Subcutaneous abdominal adipose tissue (tissue), 5 donors: ENCODE data around the gene PIWIL1.

Experiments
- H3K27ac ChIP-seq: one replicate; pipeline ENCODE4 v1.7.0; 2013; ENCODE audit warnings: low read depth, mild to moderate bottlenecking, inconsistent platforms, low read length, moderate library complexity
- H3K27me3 ChIP-seq, 5 donors: one replicate each; pipeline ENCODE4 v1.7.0; 2013; ENCODE audit warnings: low read length in 5 of 5, inconsistent platforms in 1 of 5; ENCODE audit not compliant: control insufficient read depth in 5 of 5, insufficient read depth in 4 of 5
- H3K36me3 ChIP-seq, 5 donors: one replicate each; pipeline ENCODE4 v1.7.0; 2013; ENCODE audit warnings: low read length in 5 of 5; ENCODE audit not compliant: control insufficient read depth in 5 of 5, insufficient read depth in 5 of 5
- H3K4me1 ChIP-seq, 5 donors: one replicate each; pipeline ENCODE4 v1.7.0; 2013; ENCODE audit warnings: low read length in 5 of 5, mild to moderate bottlenecking in 3 of 5, moderate library complexity in 1 of 5; ENCODE audit not compliant: control insufficient read depth in 5 of 5, insufficient read depth in 5 of 5
- H3K4me3 ChIP-seq, 5 donors: one replicate each; pipeline ENCODE4 v1.7.0; 2013; ENCODE audit warnings: low read length in 5 of 5, low read depth in 1 of 5
- H3K9ac ChIP-seq, 5 donors: one replicate each; pipeline ENCODE4 v1.7.0; 2013; ENCODE audit warnings: low read length in 5 of 5, mild to moderate bottlenecking in 4 of 5, moderate library complexity in 3 of 5
- H3K9me3 ChIP-seq, 5 donors: one replicate each; pipeline ENCODE4 v1.7.0; 2013; ENCODE audit warnings: low read length in 5 of 5; ENCODE audit not compliant: control insufficient read depth in 5 of 5
- donor health status: healthy.
- donor health status: healthy.
- donor health status: healthy.
- donor health status: healthy.
- donor health status: healthy.

The PIWIL1 gene

GRCh38 chr12:130303781-130304180, 33.9 kb upstream of the PIWIL1 start:
- Histone ChIP-seq H3K9ac (no peak overlapping the region), H3K4me3 (no peak overlapping the region), H3K36me3 (no peaks in the 10 kb centered on the region), H3K27me3 (peaks cover 12 to 27% (median 19%) of the 10 kb centered on the region in 5 donors), H3K9me3 (peaks cover 0 to 3% (median under 1%) of the 10 kb centered on the region in 5 donors), H3K4me1 (peaks cover 0 to 8% (median 0%) of the 10 kb centered on the region in 5 donors), H3K27ac (no peak overlapping the region)

DNA sequence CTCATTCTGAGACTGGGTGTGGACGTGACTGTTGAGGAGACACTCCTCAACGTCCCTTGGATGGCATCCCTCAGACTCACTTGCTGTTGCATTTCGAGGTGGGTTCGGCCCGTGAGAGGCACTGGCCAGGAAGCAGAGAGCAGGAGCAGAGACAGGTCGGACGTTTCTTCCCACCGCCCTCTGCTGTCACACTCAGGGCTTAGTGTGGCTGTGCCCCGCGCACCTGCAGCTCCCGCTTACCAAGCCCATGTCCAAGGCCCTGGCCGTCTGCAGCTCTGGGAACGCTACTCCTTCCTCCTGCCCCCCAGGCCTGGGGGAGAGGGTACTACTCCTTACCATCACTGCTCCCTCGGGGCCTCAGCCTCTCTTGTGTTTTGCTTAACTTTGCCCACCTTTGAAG, 29.8 kb upstream of the PIWIL1 start:
- peaks cover 0 to 2% (median 0%) of the 10 kb centered on the region in 5 donors for H3K9me3 ChIP-seq
- H3K4me1 ChIP-seq = no peaks in the 10 kb centered on the region
- no peak overlapping the region for H3K27ac ChIP-seq
- H3K27me3 ChIP-seq = peaks cover 0 to 9% (median 6%) of the 10 kb centered on the region in 5 donors
- no peak overlapping the region for H3K4me3 ChIP-seq
- H3K9ac ChIP-seq = no peak overlapping the region
- no peaks in the 10 kb centered on the region for H3K36me3 ChIP-seq

DNA sequence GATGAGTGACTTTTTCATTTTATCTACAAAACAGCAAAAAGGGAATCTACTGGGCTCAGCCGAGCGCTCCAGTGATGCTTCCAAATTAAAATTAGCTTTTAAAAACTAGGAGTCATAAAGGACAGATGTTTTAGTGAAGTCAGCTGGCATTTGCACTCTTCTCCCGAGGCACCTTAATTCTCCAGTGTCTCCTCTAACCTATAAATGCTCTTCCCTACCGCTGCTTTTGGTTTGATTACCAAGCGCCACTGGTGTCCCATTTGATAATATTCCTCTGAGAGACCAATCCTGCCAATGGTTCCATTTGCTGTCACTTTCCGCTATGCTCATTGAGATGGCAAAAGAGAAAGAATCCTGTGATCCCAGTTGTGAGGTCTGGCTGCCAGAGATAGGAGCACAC, 29.3 kb upstream of the PIWIL1 start:
- no peaks in the 10 kb centered on the region for H3K4me1 ChIP-seq
- H3K4me3 ChIP-seq = no peak overlapping the region
- H3K9me3 ChIP-seq = peaks cover 0 to 2% (median 0%) of the 10 kb centered on the region in 5 donors
- peaks cover 3 to 10% (median 4%) of the 10 kb centered on the region in 5 donors for H3K27me3 ChIP-seq
- no peak overlapping the region for H3K27ac ChIP-seq
- no peaks in the 10 kb centered on the region for H3K36me3 ChIP-seq
- no peak overlapping the region for H3K9ac ChIP-seq

- Histone ChIP-seq H3K27me3 (peaks cover 0 to 8% (median 3%) of the 10 kb centered on the region in 5 donors), H3K36me3 (no peaks in the 10 kb centered on the region), H3K4me1 (peaks cover 0 to 8% (median 0%) of the 10 kb centered on the region in 5 donors), H3K9me3 (no peaks in the 10 kb centered on the region), H3K27ac (no peak overlapping the region), H3K9ac (no peak overlapping the region), H3K4me3 (no peak overlapping the region)
These were observed 21.4 kb upstream of the PIWIL1 start for GRCh38 chr12:130316251-130316650.

DNA sequence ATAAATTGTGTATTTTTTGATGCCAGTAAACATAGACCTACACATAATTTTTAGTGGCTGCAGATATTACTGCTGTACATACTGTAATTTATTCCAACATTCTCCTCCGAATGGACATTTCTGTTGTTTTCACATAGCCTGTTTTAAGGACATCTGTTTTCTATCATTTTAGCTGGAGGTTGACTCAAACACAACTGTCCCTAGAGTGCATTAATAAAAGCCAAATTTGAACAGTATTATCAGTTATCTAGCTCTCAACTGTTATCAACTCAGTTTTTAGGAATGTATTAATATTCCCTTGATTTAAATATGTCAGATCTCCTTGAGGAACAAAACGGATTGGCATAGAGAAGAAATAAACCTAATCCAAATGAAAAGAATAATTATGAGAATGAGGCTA, 17.2 kb upstream of the PIWIL1 start:
- Histone ChIP-seq H3K4me1 (peaks cover 0 to 8% (median 0%) of the 10 kb centered on the region in 5 donors), H3K27me3 (no peaks in the 10 kb centered on the region), H3K36me3 (no peaks in the 10 kb centered on the region), H3K9ac (no peak overlapping the region), H3K9me3 (peaks cover 0 to 5% (median 0%) of the 10 kb centered on the region in 5 donors), H3K4me3 (no peak overlapping the region), H3K27ac (no peak overlapping the region)

- Histone ChIP-seq H3K27ac (no peak overlapping the region), H3K27me3 (peaks cover 0 to 4% (median 0%) of the 10 kb centered on the region in 5 donors), H3K9me3 (peaks cover 0 to 5% (median 0%) of the 10 kb centered on the region in 5 donors)
These were observed 15.4 kb upstream of the PIWIL1 start for GRCh38 chr12:130322263-130322662.

DNA sequence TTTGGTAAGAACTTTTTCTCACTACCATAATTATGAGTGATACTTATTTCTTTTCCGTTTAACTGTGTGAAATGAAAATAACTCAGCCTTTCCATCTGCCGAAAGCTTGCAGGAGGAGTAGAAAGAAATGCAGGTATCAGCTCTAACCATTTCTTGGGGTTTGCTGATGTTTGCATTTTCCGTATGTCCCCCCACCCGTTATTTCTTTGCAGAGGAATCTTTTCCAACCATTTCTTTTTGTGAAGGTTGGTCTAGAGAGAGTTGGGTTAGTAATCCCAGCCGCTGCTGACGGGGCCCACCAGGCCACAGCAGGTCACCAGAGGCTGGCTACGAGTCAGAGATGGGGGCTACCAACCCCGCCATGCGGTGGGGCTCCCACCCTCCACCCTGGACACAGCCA, 7.0 kb upstream of the PIWIL1 start:
- H3K27me3 ChIP-seq = peaks cover 9 to 26% (median 11%) of the 10 kb centered on the region in 5 donors
- no peak overlapping the region for H3K27ac ChIP-seq
- no peak overlapping the region for H3K9ac ChIP-seq
- H3K4me1 ChIP-seq = no peaks in the 10 kb centered on the region
- H3K9me3 ChIP-seq = no peaks in the 10 kb centered on the region
- H3K36me3 ChIP-seq = no peaks in the 10 kb centered on the region
- no peak overlapping the region for H3K4me3 ChIP-seq

More at GRCh38 chr12:130322263-130322662, 15.4 kb upstream of the PIWIL1 start:
- no peak overlapping the region for H3K4me3 ChIP-seq
- H3K9ac ChIP-seq = no peak overlapping the region
- no peaks in the 10 kb centered on the region for H3K36me3 ChIP-seq
- H3K4me1 ChIP-seq = peaks cover 0 to 8% (median 0%) of the 10 kb centered on the region in 5 donors

GRCh38 chr12:130331146-130331545, 6.5 kb upstream of the PIWIL1 start:
- Histone ChIP-seq H3K36me3 (no peaks in the 10 kb centered on the region), H3K27ac (no peak overlapping the region), H3K4me3 (no peak overlapping the region), H3K4me1 (no peaks in the 10 kb centered on the region), H3K9ac (no peak overlapping the region), H3K27me3 (peaks cover 8 to 26% (median 11%) of the 10 kb centered on the region in 5 donors), H3K9me3 (no peaks in the 10 kb centered on the region)

DNA sequence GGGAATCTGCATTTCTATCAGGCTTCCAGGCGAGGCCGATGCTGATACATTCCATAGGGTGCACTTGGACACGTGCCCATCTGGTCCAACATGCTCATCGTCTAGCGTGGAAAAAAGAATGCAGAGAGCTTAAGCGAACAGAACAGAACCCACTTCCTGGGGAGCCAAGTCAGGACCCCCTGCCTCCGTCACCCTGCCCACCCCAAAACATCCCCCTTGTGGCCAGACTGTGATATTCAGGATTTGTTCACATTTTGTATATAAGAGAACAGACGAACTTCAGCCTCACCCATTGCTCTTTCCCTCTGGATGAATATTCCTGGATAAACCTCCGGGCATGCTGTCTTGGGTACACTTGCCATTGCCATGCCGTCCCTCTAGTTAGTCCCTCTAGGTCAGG, 4.3 kb upstream of the PIWIL1 start:
- no peak overlapping the region for H3K9ac ChIP-seq
- H3K36me3 ChIP-seq = no peaks in the 10 kb centered on the region
- H3K27ac ChIP-seq = no peak overlapping the region
- peaks cover 6 to 18% (median 11%) of the 10 kb centered on the region in 5 donors for H3K27me3 ChIP-seq
- no peaks in the 10 kb centered on the region for H3K9me3 ChIP-seq
- H3K4me3 ChIP-seq = no peak overlapping the region
- no peaks in the 10 kb centered on the region for H3K4me1 ChIP-seq

- Histone ChIP-seq H3K27ac (no peak overlapping the region), H3K4me3 (no peak overlapping the region), H3K36me3 (no peaks in the 10 kb centered on the region), H3K9me3 (no peaks in the 10 kb centered on the region), H3K9ac (no peak overlapping the region), H3K4me1 (peaks cover 0 to 6% (median 0%) of the 10 kb centered on the region in 5 donors), H3K27me3 (peaks cover 6 to 23% (median 17%) of the 10 kb centered on the region in 5 donors)
These were observed 3.3 kb upstream of the PIWIL1 start for GRCh38 chr12:130334399-130334798.
